NB4 (cell line): ENCODE measurements around the gene TPM3.

ENCODE experiments used
- DNase-seq: peaks from one replicate; pipeline ENCODE4 v3.0.0; 2010; ENCODE audit warnings: low read depth
- H3K4me3 ChIP-seq: one replicate; pipeline ENCODE4 v1.5.1; 2011; ENCODE audit warnings: mild to moderate bottlenecking, low read depth, low read length, moderate library complexity
- CTCF ChIP-seq: IDR thresholded peaks from one replicate; pipeline ENCODE4 v1.5.1; 2012; ENCODE audit warnings: low read depth, low read length
- MAX ChIP-seq: IDR thresholded peaks from 2 replicates; pipeline ENCODE4 v1.6.1; 2011; ENCODE audit warnings: low read depth, low read length
- MYC ChIP-seq: IDR thresholded peaks from 2 replicates; pipeline ENCODE4 v1.6.1; 2011; ENCODE audit warnings: low read depth, low read length
- POLR2A ChIP-seq: IDR thresholded peaks from 2 replicates; pipeline ENCODE4 v1.6.1; 2011; ENCODE audit warnings: mild to moderate bottlenecking; ENCODE audit not compliant: insufficient read length; ENCODE audit errors: extremely low read depth

The TPM3 gene

GRCh38 chr1:154167461-154167860 lies 24.4 kb downstream of the TPM3 start:
- no peak overlapping the region for H3K4me3 ChIP-seq
- DNase-seq = no peak
- TF ChIP-seq MYC (no peak), CTCF (no peak), POLR2A (no peak), MAX (no peak)

- DNase-seq = no peak
- no peak overlapping the region for H3K4me3 ChIP-seq
- TF ChIP-seq CTCF = no peak
- no peak for TF ChIP-seq MYC
- no peak for TF ChIP-seq POLR2A
- no peak for TF ChIP-seq MAX
These were observed 25.7 kb downstream of the TPM3 start for GRCh38 chr1:154166207-154166606.

- TF ChIP-seq MAX = no peak
- no peak for TF ChIP-seq MYC
- no peak for TF ChIP-seq POLR2A
- no peak for TF ChIP-seq CTCF
- no peak for DNase-seq
- H3K4me3 ChIP-seq = no peak overlapping the region
These were observed 32.3 kb downstream of the TPM3 start for GRCh38 chr1:154159554-154159953.

GRCh38 chr1:154158307-154159125 lies 33.4 kb downstream of the TPM3 start:
- peak; percentile 89 for DNase-seq
- TF ChIP-seq MYC = no peak
- no peak for TF ChIP-seq POLR2A
- TF ChIP-seq MAX = no peak
- TF ChIP-seq CTCF = no peak
- peak overlapping the region; percentile 45 for H3K4me3 ChIP-seq

GRCh38 chr1:154157520-154158306 lies 34.2 kb downstream of the TPM3 start:
- TF ChIP-seq MYC (peak; percentile 71; the same call in 1 of the 2 replicates), POLR2A (no peak), CTCF (no peak), MAX (peak; percentile 58)
- peak overlapping the region; percentile 45 for H3K4me3 ChIP-seq
- DNase-seq = peak; percentile 97
